Stimulated activated CD8-positive, alpha-beta memory T cell treated with anti-CD3 and anti-CD28 coated beads, Interleukin-15, amount 100 ng/mL, for 48 hours (primary cell): ENCODE measurements around the gene LSM12.
"Not testable (repeated sequence)": the region's sequence is repeated elsewhere in the genome, so short reads cannot be mapped to it uniquely, and the experiment has no call there.

Source experiments
- DNase-seq, 2 donors: peaks; one replicate each; pipeline ENCODE4 v3.0.0-alpha.2; 2020; ENCODE audit warnings: low read depth in 2 of 2

The LSM12 gene

GRCh38 chr17:44066204-44066930 is at the start of gene LSM12:
Gene LSM12 (minus strand): TSS chr17:44066671. CDS start chr17:44066587, 84 bp downstream.
- peak; percentile 84 to 87 for DNase-seq

GRCh38 chr17:44115585-44116415 is 49.3 kb upstream of the LSM12 start:
- no peak for DNase-seq

GRCh38 chr17:44113868-44114840 is 47.7 kb upstream of the LSM12 start:
- no peak for DNase-seq

DNA sequence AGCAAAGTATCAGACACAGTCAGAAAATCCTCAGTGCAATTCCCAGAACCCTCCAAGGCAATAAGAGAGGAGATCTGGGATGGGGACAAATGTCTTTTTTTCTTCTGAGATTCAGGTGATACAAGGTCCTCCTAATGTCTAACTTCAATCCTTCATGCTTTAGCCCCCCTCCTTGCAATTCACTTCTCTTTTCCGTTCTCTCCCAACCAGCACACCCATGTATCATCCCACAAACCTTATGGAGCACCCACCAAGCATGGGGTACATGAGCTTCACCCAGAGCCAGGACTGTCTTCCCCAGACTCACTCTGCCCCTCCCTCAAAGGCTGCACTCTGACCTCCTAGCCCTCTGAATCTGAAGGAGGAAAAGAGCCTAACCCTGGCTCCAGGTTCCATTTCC is 46.9 kb upstream of the LSM12 start:
- no peak for DNase-seq

GRCh38 chr17:44112284-44113280 is 46.1 kb upstream of the LSM12 start:
- DNase-seq = no peak

- no peak for DNase-seq
Measured at GRCh38 chr17:44111777-44112176, 45.3 kb upstream of the LSM12 start.

DNA sequence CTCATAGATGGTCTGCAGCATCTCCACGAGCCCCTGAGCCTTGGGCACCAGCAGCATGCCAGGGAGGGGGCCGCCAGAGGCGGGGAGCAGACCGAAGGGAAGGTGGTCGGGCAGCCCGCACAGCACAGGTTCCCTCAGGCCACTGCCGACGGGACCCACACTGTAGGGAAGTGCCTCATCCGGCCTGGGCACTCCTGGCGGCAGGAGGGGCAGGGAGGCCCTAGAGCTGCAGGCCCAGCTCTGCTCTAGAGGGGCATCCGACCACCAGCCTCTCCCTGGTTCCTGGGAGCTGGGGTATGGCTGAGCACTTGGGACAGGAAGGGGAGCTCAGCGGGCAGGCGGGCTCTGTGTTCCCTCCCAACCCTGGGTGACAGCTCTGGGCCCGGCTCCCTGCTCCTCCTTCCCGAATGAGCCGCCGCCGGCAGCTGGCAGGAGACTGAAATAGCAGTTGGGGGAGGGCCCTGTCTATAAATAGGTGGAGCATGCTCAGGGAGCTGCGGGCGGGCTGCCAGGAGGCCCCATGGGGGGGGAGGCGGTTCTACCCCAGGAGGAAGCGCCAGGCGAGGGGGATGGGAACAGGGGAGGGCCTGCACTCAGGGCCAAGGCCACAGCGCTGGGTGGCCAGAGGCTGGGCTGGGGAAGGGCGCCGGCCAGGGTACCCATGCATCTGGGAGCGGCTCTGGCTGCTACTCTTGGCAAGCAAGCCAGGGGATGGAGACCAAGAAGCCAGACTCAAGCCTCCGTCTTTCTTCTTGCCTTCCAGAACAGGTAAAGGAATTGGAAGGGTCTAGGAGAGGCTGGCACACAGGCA is 44.6 kb upstream of the LSM12 start:
- DNase-seq = peak; percentile 33 to 52

GRCh38 chr17:44110011-44110686 is 43.7 kb upstream of the LSM12 start:
- no peak for DNase-seq

GRCh38 chr17:44109312-44109630 is 42.8 kb upstream of the LSM12 start:
- DNase-seq = no peak

GRCh38 chr17:44108440-44109311 is 42.2 kb upstream of the LSM12 start:
- DNase-seq = no peak

GRCh38 chr17:44106801-44107200 is 40.3 kb upstream of the LSM12 start:
- no peak for DNase-seq

DNA sequence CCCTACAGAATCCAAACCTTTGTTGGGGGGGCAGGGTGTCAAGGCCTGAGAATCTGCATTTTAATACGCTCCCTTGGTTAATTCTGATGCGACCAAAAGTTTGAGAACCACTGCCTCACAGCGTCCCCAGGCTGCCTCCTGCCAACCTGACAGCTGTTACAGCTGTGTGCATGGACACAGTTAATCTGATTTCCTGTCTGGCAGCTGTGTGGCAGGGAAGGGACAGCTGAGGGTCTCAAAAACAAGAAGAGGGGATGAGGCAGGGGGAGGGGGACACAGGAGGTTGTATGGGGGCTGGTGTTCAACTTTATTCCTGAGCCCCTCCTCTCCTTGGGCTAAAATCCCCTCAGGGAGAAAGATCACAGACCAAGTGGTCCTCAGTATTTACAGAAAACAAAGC is 39.5 kb upstream of the LSM12 start:
- DNase-seq = no peak

DNA sequence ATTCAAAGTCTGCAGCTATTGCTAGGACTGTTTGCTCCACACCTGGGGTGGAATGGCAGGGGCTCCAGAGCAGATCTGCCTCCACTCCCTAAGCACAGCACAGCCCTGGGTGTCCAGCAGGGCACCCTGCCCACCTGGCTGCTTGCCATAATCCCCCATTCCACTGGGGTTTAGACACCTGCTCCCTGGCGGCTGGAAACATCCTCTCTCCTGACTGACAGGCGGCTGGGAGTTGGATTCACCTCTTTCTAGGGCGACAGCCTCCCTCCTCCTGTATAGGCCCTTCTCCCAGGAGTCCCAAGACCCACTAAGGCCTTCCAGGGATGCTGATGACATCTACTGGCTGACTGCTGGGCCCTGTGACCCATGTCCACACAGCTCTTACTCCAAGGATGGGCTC is 39.0 kb upstream of the LSM12 start:
- no peak for DNase-seq

- no peak for DNase-seq
Measured at GRCh38 chr17:44102849-44103622, 36.6 kb upstream of the LSM12 start.

- DNase-seq = not testable (repeated sequence)
Measured at GRCh38 chr17:44101858-44102257, 35.4 kb upstream of the LSM12 start.

DNA sequence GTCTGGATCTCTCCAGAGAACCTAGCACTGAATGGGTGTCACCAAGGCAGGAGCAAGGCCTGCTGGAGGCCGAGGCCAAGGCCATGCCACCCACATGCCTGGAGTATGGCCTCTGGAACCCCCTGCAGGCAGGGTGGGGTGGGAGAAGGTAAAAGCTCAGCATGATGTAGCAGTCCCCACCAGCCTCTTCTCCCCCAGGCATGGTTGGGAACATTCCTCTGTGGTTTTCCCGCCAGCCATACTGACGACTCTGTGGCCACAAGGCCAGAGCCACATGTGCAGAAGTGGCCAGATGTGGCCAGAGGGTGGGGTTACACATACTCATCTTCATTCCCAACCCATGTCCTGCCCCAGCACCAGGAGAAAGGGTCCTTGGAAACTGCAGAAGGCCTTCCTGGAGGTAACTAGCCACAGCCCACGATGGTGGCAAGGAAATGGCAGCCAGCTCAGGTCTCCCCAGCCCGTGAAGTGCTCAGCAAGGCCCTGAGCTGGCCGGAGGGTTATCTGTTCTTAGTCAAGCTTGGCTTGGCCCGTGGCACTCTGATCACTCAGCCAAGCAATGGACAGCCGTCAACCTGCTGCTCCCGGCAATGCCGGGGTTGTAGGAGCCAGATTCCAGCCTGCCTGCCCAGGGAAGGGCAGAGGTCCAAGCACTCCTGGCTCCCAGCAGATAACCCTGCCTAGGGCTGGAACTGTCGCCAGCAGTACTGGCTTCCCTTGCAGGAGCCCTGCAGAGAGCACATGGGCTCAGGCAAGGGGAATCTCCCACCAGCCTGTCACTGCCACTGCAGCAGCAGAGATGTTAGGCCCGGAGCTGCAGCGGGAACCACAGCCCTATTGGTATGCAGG is 30.9 kb upstream of the LSM12 start:
- no peak for DNase-seq
